Stimulated activated CD8-positive, alpha-beta memory T cell treated with anti-CD3 and anti-CD28 coated beads, Interleukin-7, amount 100 ng/mL, for 24 hours (primary cell): ENCODE results near the gene RAD51B.

Source experiments
- DNase-seq: peaks from one replicate; pipeline ENCODE4 v3.0.0-alpha.2; 2020; ENCODE audit warnings: low read depth

The RAD51B gene

DNA sequence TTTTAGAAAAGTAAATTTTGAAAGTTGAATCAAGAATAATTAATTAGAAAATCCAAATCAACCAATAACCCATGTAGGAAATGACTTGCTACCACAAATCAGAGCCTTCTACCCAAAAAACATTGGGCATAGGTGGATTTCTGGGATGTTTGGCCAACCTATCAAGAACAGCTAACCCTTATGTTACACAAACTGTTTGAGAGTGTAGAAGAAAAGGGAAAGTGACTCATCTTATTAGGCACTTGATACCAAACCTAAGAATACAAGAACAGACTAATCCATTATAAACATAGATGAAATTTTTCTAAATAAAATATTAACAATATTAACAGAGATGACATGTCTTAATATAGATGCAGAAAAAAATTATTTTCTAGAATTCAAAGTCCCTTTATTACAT is 712.9 kb downstream of the RAD51B start:
- no peak for DNase-seq

DNA sequence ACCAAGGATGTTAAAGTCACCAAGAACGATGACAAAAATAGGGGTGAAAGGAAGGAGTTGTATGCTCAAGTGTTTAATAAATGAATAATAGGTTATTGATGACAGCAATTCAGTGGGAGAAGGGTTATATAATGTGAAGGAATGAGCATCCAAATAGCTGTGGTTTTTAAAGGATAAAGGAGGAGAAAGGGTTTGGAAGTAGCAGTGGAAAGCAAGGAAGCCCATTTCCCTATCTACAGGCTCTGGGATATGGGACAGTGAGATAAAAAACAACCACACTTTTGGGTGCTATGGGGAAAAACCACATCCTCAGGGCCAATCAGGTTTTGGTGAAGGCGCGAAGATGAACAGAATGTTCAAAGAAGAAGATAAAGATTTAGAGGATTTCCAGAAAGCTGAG is 714.7 kb downstream of the RAD51B start:
- DNase-seq = no peak

DNA sequence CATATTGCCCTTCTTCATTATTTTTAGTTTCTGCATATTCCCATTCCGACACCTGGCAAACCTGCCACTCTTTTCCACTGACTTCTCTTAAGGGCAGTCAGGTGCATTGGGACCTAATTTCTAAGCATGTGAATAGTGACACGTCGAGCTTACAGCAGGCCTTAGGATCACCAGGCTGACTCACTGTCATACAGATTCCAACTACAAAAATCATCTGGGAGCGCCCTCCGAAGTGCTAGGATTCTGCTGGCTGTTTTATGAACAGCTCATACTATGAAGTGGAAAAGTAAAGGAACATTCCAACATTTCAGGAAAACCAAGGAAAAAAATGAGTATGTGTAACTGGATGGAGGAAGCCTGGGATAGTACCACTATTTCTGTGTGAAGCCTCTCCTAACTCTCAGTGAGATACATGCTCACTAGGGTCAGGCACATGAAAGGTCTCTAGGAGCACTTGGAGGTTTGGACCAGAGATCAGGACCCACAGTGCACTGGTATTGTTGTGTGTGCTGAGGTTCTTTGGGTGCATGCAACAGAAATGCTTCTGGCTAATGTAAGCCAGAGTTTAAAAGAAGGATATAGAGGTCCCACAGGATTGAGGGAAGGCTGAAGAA is 715.9 kb downstream of the RAD51B start:
- no peak for DNase-seq

DNA sequence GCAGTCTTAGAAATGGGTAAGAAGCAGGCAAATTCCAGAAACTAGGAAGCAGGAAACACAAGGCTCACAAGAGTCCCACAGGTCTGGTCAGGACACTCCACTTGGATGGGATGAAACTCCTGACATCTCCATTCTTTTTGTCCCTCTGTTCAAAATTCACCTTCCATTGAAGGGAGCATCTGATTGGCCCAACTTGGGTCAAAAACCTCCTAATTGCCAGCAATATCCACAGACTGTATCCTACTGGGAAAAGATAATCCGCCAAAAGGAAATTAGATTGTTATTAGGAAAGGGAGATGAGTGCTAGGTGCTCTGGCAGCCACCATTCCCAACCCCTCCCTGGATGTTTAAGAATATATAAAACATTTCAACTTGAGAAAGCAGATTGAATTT is 716.4 kb downstream of the RAD51B start:
- no peak for DNase-seq

DNA sequence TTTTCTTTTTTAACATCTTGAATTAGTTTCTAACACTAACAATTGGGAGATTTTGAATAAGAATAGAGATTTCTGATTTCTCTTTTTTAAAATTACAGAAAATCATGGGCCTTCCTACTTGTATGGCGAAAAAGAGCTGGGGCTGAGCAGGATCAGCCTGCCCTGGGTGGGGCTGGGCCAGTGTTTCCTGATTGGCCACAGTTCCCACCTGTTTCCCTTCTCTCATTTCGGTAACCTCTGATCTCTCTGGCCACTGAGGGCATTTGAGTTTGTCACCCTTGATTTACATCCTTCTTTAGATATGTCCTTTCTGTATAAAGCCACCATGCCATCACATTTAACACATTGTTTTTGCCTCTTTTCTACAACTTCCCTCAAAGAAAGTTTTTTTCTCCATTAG is 719.1 kb downstream of the RAD51B start:
- DNase-seq = no peak

DNA sequence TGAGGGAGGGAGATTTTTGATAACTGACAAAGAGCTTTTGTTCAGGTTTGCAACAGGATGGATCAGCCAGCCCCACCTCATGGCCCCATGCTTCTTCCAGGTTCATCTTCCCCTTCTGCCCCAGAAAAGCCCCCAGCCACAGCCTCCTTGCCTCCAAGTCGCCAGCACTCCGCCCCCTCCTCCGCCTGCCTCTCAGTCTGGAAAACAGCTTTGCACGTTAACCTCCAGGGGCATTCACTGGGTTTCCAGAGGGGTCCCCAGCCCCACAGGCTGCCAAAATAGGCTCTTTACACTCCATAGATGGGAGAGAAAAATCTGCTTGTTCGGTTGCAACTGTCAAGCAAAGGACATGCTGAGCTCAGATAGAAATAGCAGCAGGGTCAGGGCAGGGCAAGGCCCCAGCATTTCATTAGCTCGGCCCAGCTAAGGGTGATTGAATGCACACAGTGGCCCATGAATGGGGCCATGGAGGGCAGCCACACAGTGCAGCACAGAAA is 719.7 kb downstream of the RAD51B start:
- no peak for DNase-seq

DNA sequence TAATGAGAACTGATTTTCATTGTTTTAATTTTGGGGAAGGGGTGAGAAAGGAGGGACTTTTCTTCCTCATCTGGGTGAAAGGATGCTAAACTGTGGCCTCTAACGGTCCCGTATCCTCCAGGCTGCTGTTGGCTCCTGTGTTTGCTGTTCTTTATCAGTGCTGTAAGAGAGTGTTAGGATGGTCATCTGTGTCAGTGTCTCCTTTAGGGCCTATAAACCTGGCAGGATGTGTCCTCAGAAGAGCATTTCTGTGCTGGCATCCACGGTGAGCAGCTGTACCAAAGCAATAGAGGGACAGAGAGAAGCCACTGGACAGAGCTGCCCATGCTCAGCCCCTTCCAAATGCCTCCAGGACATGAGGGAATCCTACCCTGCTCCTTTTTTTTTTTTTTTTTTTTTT is 720.2 kb downstream of the RAD51B start:
- DNase-seq = no peak

DNA sequence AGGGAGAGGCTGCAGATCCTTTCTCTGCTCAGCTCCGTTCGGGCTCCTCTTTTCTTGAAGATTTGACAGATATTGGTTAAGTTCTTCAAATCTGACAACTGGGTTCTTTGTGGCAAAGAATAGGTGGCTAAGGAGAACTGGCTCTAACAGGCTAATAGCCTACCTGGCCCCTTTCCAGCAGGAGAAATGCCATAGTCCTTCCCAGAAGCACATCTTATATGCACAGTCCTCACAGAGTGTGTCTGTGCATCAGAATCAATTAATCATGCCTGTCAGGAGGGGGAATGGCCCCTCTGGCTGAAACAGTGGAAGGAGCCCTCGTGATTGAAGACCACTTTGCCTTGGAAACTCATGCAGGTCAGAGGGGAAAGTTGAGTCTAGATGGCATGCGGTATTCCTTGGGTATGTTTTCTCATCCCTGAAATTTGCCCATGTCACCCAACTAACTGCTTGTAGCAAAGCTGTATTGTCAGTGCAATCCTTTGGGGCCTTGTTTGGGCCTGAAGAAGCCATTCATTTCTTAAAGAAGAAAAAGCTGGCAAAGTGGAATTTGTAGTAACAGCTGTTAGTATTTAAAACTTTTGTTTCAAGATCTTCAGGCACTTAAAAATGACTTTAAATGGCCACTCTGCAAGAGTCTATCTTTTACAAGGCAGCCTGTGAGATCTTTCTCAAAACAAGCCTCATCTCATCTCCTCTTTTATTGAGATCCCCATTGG is 721.8 kb downstream of the RAD51B start:
- no peak for DNase-seq

DNA sequence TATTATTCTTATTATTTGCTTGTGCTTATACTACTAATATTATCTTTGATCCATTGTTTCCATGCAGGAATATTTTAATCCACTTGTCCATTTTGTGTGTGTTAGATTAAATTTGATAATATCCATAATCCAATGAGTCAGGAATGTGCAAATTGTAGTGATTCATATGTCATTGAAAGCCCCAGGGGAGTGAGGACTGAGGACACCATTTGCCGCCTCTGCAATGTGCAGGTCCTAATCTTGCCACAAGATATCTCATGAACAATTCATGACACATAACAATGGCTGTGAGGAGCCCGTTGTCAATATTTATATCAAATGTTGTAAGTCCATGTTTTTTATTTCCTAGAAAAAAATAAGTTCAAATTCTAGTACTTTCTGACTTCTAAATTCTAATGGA is 722.8 kb downstream of the RAD51B start:
- no peak for DNase-seq

DNA sequence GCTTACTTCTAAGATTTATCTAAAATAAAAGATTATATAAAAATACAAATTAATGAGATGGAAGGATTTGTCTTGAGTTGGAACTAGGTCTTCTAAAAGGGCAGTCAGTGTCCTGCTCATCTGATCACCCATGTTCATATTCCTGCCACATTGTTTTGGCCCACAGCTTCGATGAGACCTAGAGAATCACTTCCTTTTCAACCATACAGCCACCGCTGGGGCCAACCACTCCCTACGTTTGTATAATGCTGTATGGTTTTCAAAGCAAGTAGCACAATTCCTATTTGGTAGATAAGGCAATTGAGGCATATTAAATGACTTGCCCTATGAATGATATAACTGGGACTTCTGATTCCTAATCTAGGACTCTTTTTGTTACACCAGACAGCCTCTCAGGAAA is 723.9 kb downstream of the RAD51B start:
- no peak for DNase-seq

DNA sequence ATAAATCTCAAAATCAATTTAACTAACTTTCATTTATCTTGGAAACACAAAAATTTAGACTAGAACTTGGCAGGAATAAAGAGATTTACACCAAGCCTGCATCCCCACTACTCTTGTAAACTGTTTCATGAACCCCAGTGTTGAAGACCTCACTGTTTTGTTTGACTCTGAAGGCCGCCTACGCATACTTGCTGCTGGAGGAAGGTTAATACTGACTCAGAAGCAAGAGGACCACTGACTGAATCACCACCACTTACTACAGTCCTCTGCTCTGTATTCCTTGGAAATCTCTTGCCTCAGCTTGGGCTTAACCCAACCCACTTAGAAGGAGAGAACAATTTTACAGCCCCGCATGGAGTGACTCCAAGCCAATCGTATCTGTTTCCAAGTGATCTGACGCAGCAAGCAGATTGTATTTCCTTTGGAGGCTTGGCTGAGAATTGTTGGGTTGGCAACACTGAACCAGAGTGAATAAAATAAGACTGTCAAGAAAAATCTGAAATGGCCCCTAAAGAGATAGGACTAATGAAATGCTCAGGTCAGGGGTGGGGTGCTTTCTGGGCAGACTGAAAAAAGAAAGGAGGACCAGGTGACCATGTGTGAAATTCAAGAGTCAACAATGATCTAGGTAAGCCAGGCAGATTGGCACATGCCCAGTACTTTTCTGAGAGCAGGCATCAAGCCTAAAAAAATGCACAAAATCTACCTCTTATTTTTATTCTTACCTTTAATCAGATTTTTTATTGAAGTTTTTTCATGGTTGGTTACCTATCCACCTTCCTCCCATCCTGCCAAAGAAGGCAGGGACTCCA is 724.7 kb downstream of the RAD51B start:
- DNase-seq = no peak

DNA sequence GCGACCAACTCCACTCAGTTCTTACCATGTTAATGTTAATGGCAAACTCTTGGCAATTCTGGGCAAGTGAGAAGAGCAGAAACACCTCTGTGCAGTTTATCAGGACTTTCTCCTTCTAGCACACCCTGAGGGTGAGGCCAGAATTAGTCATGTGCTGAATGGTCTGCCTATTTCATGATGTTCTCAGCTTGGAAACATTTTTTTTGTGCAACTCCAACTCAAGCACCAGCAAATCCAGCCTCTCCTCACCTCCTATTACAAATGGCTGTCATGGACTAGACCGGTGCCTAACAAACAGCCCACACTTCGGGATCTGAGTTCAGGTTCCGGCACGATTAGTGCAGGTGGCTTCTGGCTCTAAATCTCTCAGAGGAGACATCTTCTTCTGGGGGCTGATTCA is 727.3 kb downstream of the RAD51B start:
- DNase-seq = no peak

DNA sequence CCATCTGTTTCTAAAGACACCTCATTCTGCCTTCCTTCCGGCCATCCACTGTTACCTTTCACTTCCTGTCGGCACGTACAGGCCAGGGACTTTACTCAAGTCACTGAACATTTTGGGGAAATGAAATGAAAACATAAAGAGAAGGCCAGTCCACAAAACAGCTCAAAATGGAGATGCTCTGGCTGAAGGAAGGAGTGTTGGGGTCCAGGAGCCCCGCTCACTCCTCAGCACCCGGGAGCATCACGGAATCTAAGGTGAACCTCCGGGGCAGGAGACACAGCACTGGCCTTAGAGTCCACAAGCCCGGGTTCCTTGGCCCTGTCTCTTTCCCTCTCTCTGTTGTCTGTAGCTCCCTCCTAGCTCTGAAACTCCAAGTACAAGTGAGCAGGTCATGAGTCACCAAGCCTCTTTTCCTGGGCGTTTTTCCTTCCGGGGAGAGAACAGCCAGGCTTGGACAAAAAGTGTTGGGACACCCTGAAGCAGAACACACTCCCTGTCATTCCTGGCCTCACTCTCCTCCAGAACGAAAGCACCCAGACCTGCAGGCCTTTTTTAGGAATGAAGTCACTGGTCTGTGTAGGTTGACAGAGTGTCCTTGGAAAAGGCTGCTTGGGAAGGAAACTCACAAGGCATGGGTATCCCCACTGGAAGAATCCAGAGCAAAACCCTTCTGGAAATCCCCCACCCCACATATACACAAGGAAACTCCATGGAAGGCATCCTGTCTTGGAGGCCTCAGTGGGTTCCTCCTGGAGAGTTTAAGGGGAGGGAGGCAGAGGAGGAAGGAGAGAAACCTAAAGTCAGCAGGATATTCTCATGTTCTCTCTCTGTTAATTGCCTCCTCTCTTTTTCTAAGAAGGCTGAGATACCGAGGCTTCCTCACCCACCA is 728.0 kb downstream of the RAD51B start:
- DNase-seq = no peak

DNA sequence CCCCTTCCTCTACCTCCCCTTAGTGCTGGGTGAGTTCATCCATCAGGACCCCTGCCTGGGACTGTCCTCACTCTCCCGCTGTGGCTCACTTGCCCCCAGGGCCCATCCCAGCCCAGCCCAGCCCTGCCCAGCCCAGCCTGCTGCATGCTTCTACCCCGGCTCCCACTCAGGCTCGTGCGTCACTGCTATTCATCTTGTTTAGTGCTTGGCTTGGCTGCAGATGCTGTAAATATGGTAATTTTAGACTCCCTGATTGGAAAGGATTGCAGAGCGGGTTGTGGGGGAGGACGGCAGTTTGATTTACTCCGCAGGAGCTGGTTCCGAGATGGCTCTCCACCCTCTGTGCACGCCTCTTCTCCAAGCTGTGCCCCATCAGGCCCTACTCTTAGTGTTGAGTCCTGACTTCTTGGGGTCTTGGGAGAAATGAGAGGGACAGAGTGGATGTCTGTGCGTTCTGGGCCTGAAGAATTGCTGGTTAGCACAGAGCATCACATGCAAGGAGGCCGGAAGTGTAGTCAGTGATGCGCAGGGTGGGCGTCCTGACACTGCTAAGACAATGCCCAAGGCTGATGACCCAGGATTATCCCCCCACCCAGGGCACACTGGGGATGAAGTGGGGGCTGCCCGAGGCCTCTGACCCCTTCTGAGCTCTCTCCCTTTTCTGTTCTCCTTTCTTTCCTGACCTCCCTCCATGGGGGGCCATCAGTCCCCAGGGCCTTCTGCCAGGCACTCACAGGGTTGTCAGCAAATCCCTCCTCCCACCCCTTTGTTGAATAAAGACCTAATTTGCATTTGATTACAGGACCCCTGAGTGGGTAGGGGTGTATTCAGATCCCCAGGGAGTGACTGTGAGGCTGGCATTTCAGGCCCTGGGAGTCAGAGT is 728.9 kb downstream of the RAD51B start:
- no peak for DNase-seq

DNA sequence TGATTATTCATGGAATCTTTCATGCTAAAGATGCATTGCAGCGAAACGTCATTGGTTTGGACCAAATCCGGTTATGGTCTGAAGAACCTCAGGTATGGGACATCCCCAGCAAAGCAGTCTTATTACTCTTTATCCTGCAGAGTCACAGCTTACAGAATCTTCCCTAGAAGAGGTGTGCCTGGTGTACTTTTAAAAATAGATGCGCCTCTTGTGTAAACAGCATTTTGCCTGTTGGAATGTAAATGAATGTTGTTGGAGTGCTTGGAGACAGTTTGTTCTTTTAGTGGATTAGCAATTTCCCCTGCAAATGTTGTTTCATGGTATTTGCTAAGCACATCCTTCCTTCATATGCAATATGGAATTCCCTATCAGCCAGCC is 730.7 kb downstream of the RAD51B start:
- DNase-seq = no peak

DNA sequence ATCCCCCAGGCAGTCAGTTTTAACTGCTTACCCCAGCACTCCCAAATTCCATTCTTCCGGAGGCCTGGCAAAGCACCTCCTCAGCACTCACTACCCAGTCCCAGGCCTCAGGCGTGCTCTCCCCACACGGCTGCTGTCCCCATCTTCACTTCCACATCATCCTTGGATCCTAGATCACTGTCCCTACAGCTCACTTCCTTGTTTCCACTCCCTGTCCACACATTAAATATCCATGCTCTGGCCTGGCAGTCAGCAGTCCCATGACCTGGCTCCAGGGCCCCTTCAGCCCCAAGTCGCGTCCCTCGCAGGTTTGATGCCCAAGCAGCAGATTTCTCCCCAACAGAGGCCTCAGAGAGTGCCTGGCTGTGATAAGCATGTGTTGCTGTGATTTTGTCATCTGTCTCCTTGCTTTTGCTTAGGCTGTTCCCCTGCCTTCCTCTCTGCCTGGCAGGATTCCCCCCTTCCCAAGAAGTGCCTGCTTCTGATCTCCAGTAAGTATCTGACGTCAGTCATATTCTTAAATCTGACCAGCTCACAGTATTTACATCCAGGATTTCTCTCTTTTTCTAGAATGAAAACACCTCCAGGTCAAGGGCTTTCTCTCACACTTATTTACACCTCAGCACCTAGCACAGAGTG is 731.6 kb downstream of the RAD51B start:
- no peak for DNase-seq

DNA sequence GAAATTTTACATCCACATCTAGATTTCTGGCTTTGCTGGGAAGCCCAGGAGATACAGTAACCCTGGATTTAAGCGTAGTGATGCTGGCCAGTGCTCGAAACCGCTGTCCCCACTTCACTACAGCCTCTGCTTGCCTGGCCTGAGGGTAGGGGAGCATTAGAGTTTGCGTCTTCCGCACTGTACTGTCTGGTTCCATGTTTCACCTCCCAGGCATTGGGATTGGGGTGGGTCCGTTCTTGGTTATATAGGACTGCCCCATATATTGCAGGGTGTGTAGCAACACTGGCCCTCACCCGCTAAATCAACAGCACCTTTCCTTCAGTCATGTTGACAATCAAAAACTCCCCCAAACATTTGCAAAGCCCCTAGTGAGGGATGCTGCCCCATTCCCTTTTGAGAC is 732.5 kb downstream of the RAD51B start:
- DNase-seq = no peak

DNA sequence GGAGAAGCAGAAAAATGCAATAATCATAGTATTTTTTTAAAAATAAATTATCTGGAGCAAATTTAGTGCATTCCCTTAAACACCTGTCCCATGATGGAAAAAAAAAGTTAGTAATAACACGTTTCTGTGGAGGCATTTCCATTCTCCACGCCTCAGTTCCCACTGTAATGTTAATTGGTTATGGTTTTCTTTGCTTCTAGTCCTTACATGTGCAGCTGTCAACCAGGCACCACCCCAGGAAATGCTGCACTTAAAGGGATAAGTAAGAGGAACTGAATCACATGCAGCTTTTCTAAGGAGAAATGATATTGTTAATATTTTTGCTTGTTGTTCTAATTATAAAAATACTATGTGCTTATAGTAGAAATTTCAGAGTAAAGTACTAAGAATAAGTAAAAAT is 733.0 kb downstream of the RAD51B start:
- DNase-seq = no peak

DNA sequence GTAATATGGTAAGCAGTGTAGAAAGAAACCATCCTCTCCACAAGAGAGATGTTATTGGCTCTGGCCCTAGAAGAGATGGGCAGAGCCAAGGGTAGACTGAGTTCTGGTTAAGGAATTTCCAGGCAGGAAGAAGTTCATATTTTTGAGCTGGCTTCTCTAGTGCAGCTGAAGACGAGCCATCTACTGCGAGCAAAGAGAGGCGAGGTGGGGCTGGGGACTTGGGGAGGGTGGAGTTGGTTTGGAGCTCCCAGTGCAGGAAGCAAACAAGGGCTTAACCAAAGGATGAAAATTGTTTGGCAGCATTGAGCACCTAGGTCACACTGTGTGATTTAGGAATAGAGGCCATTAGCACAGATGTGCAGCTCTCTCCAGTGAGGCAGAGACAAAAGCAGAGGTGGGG is 733.7 kb downstream of the RAD51B start:
- DNase-seq = no peak

DNA sequence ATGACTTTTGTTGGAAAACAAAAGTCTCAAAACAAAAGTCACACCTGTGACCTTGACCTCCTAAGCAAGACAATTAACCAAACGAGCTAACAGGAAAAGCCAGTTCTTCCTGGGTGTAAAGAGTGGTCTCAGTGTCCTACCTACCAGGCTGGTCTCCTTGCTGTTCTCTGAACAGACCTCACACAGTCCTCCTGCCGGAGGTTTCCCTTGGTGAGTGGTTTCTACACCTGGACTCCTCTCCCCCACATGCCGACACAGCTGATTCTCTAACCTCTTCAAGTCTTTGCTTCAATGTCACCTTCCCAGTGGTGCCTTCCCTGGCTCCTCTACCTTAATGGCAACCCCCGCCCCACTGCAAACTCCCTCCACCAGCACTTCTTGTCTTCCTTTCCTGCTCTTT is 734.7 kb downstream of the RAD51B start:
- no peak for DNase-seq

DNA sequence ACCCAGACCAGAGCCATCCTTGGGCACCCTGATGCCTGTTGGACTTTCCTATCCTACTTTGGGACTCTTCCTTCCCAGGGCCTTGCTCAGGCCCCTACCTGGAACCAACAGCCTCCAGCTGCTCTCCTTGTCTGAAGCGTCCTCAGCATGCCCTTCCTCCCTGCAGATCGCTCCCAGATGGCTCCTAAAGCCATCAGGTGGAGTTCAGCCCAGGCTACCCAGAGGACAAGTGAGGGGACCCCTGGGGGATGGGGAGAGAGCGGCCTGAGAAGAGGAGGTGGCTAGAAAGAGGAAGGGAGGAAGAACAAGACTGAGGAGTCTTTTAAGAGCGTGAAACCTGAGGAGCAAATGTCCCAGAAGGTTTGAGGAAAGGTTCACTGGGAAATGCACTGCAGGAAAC is 736.7 kb downstream of the RAD51B start:
- no peak for DNase-seq
